ENCODE data around the gene RIN3. TPM values are rescaled to one million over a fixed set of nuclear protein-coding genes. Genes with fewer than 3 reads are reported as not detected.
"Not testable (repeated sequence)": the region's sequence is repeated elsewhere in the genome, so short reads cannot be mapped to it uniquely, and the experiment has no call there.

The RIN3 gene
- total RNA-seq, 1 experiment from 2014 or later = 1.5 TPM

DNA sequence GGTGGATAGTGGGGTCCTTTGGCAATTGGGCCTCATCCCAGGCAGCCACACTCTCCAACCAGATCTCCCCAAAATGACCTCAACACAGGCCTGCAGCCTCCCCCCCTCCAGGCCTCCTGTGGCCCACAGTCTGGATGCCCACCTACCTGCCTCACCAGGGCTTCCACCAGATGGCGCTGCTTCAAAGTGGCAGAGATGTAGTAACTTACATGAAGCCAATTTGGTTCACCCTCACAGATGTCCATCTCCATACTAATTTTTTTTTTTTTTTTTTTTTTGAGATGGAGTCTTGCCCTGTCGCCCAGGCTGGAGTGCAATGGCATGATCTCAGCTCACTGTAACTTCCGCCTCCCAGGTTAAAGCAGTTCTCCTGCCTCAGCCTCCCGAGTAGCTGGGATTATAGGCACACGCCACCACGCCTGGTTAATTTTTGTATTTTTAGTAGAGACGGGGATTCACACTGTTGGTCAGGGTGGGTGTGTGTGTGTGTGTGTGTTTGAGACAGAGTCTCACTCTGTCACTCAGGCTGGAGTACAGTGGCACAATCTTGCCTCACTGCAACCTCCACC lies 201.2 kb downstream of the RIN3 start:
- H4K91ac ChIP-seq (ENCODE audit: insufficient read length, low read depth, low read length); H4K20me1 ChIP-seq (ENCODE audit: control insufficient read depth, insufficient read depth, insufficient read length); H3K27ac ChIP-seq (ENCODE audit: insufficient read length, low read depth, low read length); H3K9ac ChIP-seq (ENCODE audit: extremely low read depth, insufficient read length, low read length); H3K27me3 ChIP-seq (ENCODE audit: insufficient read depth, low read length); H3K4me1 Mint-ChIP-seq; H3K4me1 ChIP-seq (ENCODE audit: insufficient read depth, low read length); H4K5ac ChIP-seq (ENCODE audit: insufficient read length, low read depth, low read length); H2AFZ ChIP-seq (ENCODE audit: low read length); H3K4ac ChIP-seq (ENCODE audit: low read depth, low read length); H3K4me3 Mint-ChIP-seq; H3K9me3 ChIP-seq (ENCODE audit: control insufficient read depth, low read depth, low read length); H2BK15ac ChIP-seq (ENCODE audit: low read depth, low read length); H2AK5ac ChIP-seq (ENCODE audit: insufficient read length, low read length); H3K56ac ChIP-seq (ENCODE audit: insufficient read length, low read depth, low read length); H3K79me1 ChIP-seq (ENCODE audit: insufficient read depth, low read depth, low read length, poor library complexity, severe bottlenecking); H3K23me2 ChIP-seq (ENCODE audit: insufficient read length, low read depth, low read length, poor library complexity, severe bottlenecking); H3K9me3 Mint-ChIP-seq; H3K23ac ChIP-seq (ENCODE audit: insufficient read length, low read depth, low read length); H3K14ac ChIP-seq (ENCODE audit: insufficient read depth, low read length); H3K18ac ChIP-seq (ENCODE audit: insufficient read length, low read depth, low read length); H3K79me2 ChIP-seq (ENCODE audit: insufficient read depth, low read length); H2BK12ac ChIP-seq (ENCODE audit: insufficient read length, low read depth, low read length); H4K8ac ChIP-seq (replicated peaks; ENCODE audit: insufficient read length, low read depth, low read length); H3K27me3 Mint-ChIP-seq (ENCODE audit: low read depth); H3K4me2 ChIP-seq (ENCODE audit: insufficient read depth, insufficient read length, low read length); H2BK120ac ChIP-seq (ENCODE audit: low read depth, low read length, poor library complexity, severe bottlenecking); H2BK20ac ChIP-seq (ENCODE audit: low read depth, low read length, poor library complexity, severe bottlenecking); H3T11ph ChIP-seq (ENCODE audit: low read length); H2BK5ac ChIP-seq (ENCODE audit: insufficient read length, low read length): not testable (repeated sequence)
- Mint-ChIP-seq H3K36me3 (ENCODE audit: insufficient read depth in 1 of 3, low read depth in 3 of 3) (peaks cover 1 to 26% (median 8%) of the 10 kb centered on the region in 3 experiments; a peak in 6 of 7 replicates), H3K27ac (peak overlapping the region in 1 of 3 experiments; percentile 40; a peak in 1 of 7 replicates)
- peak; percentile 77 for DNase-seq
- WGBS (ENCODE audit: extremely low coverage, insufficient read length, low lambda C conversion rate) = no CpG with 5 or more reads among the region's 7 CpGs
- TF ChIP-seq, protein P1, sequence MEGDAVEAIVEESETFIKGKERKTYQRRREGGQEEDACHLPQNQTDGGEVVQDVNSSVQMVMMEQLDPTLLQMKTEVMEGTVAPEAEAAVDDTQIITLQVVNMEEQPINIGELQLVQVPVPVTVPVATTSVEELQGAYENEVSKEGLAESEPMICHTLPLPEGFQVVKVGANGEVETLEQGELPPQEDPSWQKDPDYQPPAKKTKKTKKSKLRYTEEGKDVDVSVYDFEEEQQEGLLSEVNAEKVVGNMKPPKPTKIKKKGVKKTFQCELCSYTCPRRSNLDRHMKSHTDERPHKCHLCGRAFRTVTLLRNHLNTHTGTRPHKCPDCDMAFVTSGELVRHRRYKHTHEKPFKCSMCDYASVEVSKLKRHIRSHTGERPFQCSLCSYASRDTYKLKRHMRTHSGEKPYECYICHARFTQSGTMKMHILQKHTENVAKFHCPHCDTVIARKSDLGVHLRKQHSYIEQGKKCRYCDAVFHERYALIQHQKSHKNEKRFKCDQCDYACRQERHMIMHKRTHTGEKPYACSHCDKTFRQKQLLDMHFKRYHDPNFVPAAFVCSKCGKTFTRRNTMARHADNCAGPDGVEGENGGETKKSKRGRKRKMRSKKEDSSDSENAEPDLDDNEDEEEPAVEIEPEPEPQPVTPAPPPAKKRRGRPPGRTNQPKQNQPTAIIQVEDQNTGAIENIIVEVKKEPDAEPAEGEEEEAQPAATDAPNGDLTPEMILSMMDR (conservative IDR thresholded peaks at IDR 0.05) = peak; percentile 83
